Measurements from ENCODE around the gene AAMDC.

GRCh38 chr11:77874206-77874605, 53.3 kb downstream of the AAMDC start:
- TF ChIP-seq, protein P1, sequence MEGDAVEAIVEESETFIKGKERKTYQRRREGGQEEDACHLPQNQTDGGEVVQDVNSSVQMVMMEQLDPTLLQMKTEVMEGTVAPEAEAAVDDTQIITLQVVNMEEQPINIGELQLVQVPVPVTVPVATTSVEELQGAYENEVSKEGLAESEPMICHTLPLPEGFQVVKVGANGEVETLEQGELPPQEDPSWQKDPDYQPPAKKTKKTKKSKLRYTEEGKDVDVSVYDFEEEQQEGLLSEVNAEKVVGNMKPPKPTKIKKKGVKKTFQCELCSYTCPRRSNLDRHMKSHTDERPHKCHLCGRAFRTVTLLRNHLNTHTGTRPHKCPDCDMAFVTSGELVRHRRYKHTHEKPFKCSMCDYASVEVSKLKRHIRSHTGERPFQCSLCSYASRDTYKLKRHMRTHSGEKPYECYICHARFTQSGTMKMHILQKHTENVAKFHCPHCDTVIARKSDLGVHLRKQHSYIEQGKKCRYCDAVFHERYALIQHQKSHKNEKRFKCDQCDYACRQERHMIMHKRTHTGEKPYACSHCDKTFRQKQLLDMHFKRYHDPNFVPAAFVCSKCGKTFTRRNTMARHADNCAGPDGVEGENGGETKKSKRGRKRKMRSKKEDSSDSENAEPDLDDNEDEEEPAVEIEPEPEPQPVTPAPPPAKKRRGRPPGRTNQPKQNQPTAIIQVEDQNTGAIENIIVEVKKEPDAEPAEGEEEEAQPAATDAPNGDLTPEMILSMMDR (conservative IDR thresholded peaks at IDR 0.05; ENCODE audit: low read depth, low read length), result no peak
- TF ChIP-seq EZH2 (IDR thresholded peaks at IDR 0.05; ENCODE audit: borderline replicate concordance, low read depth, low read length, poor library complexity, severe bottlenecking), result no peak
